HG03460 (cell line): ENCODE data around the gene CAMKK2.
"Not testable (repeated sequence)": the region's sequence is repeated elsewhere in the genome, so short reads cannot be mapped to it uniquely, and the experiment has no call there.

Experiments used
- ATAC-seq: cut with Tn5 transposase; IDR thresholded peaks from one replicate; pipeline ENCODE4 v1.9.1; 2021; ENCODE audit not compliant: unreplicated experiment

The CAMKK2 gene

DNA sequence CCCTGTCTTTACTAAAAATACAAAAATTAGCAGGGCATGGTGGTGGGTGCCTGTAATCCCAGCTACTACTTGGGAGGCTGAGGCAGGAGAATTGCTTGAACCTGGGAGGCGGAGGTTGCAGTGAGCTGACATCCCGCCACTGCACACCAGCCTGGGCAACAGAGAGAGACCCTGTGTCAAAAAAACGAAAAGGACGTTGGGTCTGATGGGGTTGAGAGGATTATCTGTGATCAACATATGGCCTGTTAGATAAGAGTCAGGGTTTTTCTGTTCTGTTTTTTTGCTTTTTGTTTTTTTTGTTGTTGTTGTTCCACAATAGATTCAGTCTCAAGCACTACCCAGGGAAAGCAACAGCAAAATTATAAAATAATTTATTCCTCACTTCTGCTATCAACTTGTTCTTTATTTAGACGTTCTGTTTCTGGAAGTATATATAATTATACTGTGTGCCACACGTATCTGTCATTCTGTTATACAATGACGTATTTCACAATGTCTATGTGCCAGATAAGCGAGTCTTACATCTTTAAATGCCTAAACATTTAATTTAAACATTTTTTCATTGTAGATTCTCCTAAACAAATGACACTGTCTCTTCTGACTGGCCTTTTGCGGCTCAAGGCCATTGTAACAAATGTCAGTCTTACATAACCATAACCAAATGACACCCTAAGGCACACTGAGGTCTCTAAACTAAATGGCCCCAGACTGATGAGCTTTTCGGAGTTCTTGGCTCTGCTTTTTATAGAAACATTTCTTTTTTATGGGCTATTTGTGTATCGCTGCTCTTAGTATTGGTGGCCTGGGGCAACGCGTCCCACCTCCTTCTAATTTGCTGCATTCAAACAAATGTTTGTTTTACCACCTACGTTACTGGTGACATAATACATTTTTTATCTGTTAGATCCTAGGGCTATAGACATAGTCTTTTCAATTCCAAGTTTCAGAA lies 93.8 kb downstream of the CAMKK2 start:
- ATAC-seq: no peak

DNA sequence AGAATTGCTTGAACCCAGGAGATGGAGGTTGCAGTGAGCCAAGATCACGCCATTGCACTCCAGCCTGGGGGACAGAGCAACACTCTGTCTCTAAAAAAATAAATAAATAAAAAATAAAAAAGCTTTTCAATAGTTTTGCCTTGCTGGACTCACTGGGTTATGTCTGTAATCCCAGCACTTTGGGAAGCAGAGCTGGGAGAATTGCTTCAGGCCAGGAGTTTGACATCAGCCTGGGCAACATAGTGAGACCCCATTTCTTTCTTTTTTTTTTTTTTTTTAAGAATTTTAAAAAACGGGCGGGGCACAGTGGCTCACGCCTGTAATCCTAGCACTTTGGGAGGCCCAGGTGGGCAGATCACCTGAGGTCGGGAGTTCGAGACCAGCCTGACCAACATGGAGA lies 95.4 kb downstream of the CAMKK2 start:
- not testable (repeated sequence) for ATAC-seq

DNA sequence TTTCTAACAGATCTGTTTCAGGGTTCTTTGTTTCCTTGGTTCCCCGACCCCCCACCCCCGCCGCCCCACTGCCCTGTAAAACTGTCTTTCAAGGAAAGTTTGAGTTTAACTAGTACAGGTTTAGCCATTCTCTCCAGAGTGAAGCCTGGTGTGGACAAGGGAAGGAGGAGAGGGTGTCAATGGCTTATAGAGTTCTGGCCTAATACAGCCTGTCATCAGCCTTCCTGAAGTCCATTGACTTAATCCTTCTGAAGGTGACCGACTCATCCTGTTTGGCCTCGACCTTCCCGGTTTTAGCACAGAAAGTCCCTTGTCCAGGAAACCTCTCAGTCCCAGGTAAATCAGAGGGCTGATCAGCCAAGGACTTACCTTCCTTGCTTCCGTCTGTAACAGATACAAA lies 97.6 kb downstream of the CAMKK2 start:
- no peak for ATAC-seq

DNA sequence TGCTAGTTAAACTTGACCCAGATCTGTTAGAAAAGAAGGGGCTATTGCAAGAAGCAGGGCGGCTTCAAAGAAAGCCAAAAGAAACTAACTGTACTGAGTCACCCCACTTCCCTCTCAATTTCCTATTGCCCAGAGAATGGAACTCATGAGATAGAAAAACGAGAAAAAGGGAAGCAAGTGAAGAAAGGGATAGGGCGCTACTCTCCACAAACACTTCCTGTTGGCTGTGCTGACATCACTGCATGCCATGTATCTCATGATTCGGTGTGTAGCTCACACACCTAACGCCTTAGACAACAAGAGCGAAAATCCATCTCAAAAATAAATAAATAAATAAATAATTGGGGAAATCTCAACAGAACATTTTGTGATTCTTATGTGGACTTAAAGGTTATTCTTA lies 99.6 kb downstream of the CAMKK2 start:
- no peak for ATAC-seq

DNA sequence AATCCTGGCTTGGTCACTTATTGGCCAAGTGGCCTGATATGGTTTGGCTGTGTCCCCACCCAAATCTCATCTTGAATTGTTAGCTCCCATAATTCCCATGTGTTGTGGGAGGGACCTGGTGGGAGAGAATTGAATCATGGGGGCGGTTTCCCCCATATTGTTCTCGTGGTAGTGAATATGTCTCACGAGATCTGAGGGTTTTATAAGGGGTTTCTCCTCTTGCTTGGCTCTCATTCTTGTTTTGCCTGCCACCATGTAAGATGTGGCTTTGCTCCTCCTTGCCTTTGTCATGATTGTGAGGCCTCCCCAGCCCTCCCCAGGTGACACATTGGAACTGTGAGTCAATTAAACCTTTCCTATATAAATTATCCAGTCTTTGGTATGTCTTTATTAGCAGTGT lies 105.4 kb downstream of the CAMKK2 start:
- ATAC-seq: no peak

DNA sequence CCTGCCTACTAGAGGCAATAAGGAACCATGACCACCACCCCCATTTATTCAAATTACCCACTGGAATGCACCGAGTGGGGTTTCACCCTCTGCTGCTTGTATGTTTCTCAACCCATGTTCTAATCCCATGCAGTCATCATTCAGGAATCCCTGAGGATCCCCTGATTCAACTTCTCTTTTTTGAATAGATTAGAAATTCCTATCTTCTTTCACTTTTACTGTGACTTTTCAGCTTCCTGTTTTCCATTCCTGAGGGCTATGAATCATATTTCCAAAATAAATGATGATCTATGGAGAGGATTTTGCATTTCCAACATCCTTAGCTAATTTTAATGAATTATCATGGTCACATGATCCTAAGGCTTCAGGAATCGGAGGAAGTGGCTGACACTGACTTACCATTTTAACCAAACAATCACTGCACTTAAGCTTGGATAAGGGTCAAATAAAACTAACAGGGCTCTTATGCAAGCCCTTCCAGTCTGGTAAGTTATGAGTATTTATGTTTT lies 105.9 kb downstream of the CAMKK2 start:
- ATAC-seq: no peak

DNA sequence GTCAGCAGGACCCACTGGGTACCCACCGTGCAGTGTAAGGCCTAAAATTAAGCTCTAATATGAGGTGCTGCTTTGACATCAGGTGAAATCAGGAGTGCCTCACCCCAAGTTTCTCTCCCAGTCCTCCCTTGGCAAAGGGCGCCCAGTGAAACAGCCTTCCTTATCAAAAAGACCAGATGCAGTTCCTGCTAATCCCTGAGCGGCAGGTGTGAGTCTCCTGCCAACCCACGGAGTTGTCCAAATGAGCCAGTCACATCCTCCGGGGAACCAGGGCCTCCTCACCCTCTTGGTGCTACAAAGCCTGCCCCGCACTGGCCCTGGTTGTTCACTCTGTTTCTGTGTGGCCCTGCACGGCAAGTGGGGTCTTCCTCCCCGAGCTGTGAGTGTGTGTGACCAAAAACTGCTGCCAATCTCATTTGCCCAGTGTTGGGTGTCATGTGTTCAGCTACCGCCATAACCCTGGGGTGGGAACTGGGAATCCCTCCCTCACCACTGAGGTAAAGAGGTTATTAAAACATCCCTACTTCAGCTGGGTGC lies 106.8 kb downstream of the CAMKK2 start:
- no peak for ATAC-seq

DNA sequence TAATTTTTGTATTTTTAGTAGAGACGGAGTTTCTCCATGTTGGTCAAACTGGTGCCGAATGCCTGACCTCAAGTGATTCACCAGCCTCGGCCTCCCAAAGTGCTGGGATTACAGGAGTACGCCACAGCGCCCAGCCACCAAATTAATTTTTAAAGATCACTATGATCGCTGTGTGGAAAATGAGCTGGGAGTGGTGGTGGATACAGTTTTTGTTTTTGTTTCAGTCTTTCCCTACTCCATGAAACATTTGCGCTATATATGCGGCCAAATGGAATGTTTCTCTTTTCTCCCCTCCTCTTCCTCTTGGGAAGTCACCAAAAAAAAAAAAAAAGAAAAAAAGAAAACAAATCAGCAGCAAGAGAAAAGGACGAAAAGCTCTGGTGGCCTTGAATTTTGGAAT lies 107.4 kb downstream of the CAMKK2 start:
- no peak for ATAC-seq

DNA sequence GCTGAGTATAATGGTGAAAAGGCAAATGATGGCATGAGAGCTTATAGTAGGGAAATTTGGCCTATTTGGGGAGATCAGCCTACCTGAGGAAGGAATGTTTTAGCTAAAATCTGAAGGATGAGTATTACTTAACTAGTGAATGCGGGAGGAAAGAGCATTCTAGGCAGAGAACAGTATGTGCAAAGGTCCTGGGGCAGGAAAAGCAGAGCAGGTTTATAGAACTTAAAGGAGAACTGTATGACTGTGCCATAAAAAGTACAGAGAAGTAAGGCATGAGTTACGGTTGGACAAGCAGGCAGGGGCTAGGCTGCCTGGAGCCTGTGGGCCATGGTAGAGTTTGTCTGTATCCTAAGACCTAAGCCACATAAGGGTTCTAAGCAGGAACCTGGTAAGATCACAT lies 108.3 kb downstream of the CAMKK2 start:
- ATAC-seq: no peak
